KOPT-K1 (cell line): Measurements from ENCODE around the gene BRI3.

ENCODE experiments used
- H3K27ac ChIP-seq: fragments of 200-600 bp; sonication (generic); 2 replicates; pipeline ENCODE4 v1.5.1; 2016; ENCODE audit warnings: antibody characterized with exemption, mild to moderate bottlenecking, low read depth, low read length; ENCODE audit not compliant: poor library complexity, severe bottlenecking
- H3K36me3 ChIP-seq: fragments of 200-600 bp; sonication (generic); 2 replicates; pipeline ENCODE4 v1.5.1; 2017; ENCODE audit warnings: antibody characterized with exemption, mild to moderate bottlenecking, low read length, moderate library complexity; ENCODE audit not compliant: insufficient read depth
- H3K9me3 ChIP-seq: fragments of 200-600 bp; sonication (generic); 2 replicates; pipeline ENCODE4 v1.5.1; 2017; ENCODE audit warnings: antibody characterized with exemption, low read length, mild to moderate bottlenecking; ENCODE audit not compliant: insufficient read depth, poor library complexity, severe bottlenecking

Gene BRI3, protein sequence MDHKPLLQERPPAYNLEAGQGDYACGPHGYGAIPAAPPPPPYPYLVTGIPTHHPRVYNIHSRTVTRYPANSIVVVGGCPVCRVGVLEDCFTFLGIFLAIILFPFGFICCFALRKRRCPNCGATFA

DNA sequence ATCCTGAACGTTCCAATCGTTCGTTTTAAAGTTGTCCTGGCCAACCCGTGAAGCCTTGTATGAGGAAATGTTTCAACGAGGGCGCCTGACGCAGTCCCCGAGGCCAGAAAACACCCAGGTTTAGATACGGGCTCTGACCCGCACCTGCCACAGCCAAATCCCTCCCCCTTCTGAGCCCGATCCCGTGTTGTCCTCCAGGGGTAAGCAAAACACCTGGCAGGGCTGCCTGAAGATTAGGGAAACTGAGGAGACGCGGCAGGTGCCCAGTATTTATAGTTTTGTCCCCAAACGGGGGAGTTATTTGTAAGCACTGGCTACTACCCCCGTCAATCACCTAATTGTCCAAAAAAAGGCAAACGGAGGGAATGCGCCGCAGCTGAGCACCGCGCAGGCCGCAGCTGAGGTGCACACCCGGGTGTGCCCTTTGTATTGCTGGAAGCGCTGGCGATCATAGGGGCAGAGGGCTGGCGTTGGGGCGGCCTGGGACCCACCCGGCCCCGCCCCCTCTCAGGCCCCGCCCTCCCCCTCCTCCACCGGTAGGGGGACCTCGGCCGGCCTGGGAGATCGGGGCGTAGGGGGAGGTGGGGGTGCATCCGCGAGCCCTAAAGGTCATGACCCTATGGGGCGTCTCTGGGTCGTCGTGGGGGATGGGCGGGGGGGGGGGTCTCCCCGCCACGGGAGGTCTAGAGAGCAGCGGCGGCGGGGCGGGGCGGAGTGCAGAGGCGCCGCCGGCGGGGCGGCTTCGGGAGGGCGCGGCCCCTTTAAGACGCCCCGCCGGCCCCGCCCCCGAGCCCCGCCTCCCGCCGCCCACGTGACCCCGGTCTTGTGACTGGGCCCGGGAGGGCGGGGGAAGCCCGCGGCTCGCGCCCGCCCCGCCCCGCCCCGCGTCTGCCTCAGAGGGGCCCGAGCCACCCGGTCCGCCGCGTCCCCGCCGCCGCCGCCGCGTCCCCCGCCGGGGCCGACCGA, at the start of gene BRI3:
BRI3 (plus strand) TSS at position 896 of the 966 bp plus-strand sequence. CDS start 110 bp downstream, outside the sequence.
- peak within 1 kb of the TSS; percentile 60 for H3K27ac ChIP-seq
- no peaks in the 10 kb centered on the region for H3K9me3 ChIP-seq
- no peaks in the 10 kb centered on the region; the same call in 1 of the 2 replicates for H3K36me3 ChIP-seq

DNA sequence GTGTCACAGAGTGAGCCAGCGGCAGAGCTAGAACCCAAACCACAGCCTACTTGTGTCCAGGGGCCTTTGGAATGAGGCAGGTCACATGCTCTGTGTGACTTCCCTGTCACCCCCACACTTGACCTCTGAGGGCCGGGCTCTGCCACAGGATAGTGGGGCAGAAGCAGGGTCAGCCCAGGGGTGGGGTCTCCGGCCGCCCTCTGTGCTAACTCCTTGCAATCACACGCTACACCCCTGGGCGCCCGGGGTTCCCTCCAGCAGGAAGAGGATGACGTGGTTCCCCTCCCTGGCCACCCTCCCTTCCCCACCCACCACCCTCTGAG, 49.3 kb upstream of the BRI3 start:
- Histone ChIP-seq H3K36me3 (peaks cover 12% of the 10 kb centered on the region; the same call in 1 of the 2 replicates), H3K9me3 (no peaks in the 10 kb centered on the region), H3K27ac (no peak overlapping the region)

DNA sequence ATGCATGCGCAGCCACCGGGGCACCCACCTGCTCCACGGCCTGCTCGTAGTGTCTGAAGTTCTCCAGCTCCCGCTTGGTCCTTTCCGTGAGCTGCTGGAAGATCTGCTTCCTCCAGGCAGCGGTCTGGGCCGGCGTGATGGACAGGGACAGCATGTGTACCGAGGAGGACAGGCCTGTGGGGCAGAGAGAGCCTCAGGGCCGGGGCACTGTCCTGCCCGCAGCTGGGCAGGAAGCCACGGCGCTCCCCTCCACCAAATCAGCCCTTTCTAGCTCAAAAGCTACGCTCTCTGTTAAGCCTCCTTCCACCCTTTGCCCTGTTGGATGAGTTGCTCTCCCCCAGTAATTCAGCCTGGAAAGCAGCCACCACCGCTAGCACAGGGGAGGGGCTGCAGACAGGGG, 48.7 kb upstream of the BRI3 start:
- Histone ChIP-seq H3K9me3 (no peaks in the 10 kb centered on the region), H3K36me3 (peaks cover 12% of the 10 kb centered on the region; the same call in 1 of the 2 replicates), H3K27ac (no peak overlapping the region)

DNA sequence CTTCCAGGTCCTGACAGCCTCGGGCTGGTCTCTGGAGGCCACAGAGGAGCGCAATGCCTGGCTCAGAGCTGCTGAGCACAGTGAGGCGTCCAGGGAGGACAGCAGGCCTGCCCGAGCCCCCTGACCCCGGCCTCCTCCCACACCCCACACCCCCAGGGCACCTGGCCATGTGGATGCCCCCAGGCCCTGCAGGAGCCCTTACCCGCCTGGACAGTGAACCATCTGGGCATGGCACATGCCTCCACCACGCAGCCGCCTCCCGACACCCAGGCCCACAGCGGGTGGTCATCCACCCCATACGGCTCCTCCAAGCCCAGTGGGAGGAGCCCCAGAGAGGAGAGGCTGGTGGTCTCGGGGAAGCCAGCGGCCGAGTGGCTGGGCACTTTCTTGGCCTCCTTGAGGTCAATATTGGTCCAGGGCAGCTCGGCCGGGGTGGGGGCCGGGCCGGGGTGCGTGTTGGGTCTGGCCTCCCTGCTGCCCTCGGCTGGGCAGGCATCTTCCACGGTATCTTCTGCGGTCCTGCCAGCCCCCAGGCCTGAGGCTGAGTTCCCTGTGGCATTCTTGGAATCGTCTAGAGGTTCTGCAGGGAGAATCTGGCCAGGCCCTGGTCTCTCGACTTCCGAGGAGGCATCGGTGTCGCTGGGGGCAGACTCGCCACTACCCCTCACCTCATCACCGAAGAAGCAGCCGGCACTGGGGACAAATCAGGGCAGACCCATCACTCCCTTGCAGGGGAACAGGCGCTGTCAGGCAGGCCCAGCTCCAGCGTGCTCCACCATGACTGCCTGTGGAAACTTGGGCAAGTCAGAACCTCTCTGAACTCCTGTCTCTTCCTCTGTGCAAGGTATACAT, 48.0 kb upstream of the BRI3 start:
- H3K36me3 ChIP-seq = peaks cover 18% of the 10 kb centered on the region; the same call in 1 of the 2 replicates
- H3K27ac ChIP-seq = no peak overlapping the region
- H3K9me3 ChIP-seq = no peaks in the 10 kb centered on the region

DNA sequence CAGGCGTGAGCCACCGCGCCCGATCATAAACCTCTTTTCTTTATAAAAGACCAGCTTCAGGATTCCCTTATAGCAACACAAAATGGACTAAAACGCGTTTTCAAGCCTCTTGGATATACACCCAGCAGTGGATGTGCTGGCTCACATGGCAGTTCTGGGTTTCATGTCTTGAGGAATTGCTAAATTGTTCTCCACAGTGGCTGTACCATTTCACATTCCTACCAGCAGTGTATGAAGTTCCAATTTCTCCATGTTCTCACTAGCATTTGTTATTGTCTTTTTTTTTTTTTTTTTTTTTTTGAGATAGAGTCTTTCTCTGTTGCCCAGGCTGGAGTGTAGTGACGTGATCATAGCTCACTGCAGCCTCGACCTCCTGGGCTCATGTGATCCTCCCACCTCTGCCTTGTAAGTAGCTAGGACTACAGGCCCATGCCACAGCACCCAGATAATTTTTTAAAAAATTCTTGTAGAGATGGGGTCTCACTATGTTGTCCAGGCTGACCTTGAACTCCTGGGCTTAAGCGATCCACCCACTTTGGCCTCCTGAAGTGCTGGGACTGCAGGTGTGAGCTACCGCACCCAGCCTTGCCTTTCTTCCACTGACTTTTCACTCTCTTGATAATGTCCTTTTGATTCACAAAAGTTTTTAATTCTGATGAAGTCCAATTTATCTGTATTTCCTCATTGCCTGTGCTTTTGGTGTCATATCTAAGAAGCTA, 46.9 kb upstream of the BRI3 start:
- H3K9me3 ChIP-seq = no peaks in the 10 kb centered on the region
- H3K27ac ChIP-seq = no peak overlapping the region
- H3K36me3 ChIP-seq = peaks cover 27% of the 10 kb centered on the region; the same call in 1 of the 2 replicates

DNA sequence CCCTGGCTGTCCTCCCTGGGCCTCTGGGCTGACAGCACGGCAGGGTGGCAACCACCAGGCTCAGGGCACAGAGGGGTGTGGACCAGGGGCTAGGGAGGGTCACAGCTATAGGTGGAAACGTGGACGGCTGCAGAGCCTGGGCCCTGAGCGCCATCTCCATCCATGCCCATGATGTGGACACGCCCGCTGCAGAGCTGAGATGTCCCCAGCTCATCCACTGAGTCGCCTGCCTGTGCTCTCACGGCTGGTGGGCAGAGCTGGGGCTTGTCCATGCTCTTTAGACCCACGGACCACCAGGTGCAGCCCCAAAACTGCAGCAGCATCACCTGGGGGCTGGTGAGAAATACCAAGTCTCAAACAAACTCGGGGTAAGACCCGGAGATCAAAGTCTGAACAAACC, 45.6 kb upstream of the BRI3 start:
- no peak overlapping the region for H3K27ac ChIP-seq
- H3K9me3 ChIP-seq = no peaks in the 10 kb centered on the region
- H3K36me3 ChIP-seq = peaks cover 30% of the 10 kb centered on the region; the same call in 1 of the 2 replicates

DNA sequence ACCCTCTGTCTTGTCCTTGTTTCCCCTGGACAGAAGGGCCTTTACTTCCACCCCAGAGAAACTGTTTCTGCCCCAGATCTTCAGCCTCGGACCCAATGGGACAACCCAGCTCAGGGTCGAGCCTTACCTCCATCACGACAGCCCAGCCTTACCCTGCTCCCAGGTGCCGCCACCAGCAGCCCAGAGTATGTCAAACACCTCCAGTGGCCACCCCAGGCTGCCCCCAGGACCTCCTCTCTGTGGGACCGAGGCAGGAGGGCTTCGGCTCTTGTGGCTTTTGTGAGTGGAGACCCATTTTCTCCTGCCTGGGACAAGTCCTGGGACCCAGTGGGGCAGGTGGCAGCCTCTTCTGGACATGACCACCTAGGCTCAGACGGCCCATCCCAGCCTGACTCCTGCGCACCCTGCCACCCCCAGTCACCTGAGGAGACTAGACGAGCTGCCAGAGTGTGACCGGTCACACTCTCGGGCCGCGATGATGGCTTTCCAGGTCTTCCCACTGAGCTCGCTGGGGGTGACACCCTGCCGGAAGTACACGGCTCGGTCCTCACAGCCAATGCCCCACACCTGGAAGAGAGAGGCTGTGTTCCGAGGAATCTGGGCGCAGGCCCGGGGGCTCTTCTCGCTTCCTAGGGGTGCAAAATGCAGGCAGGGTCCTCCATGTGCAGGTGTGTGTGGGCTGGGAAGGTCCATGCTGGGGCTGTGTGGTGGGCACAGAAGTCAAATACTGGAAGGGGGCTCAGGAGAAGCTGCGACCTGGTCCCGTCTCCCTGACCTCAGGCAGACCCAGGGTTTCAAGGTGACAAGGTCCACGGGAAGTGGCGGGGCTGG, 44.9 kb upstream of the BRI3 start:
- Histone ChIP-seq H3K27ac (no peak overlapping the region), H3K36me3 (peaks cover 32% of the 10 kb centered on the region; the same call in 1 of the 2 replicates), H3K9me3 (no peaks in the 10 kb centered on the region)

DNA sequence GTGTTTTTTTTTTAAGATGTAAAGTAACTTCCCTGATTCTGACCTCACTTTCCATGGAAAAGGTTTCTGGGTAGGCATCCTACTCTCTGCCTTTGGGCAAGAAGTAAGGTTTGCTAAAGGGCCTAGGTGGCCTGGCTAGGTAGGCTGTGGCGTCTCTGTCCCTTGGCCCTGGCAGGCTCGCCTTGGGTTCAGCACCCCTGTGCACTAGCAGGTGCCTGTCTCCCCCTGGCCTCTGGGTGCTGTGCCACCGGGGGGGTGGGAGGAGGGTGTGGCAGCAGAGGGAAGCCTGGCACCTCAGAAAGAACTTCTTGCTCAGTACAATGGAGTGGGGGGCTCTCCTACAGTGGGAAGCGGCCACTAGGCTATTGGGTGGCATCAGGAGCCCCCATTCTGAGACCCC, 43.4 kb upstream of the BRI3 start:
- no peaks in the 10 kb centered on the region for H3K9me3 ChIP-seq
- H3K36me3 ChIP-seq = peaks cover 32% of the 10 kb centered on the region; the same call in 1 of the 2 replicates
- no peak overlapping the region for H3K27ac ChIP-seq

DNA sequence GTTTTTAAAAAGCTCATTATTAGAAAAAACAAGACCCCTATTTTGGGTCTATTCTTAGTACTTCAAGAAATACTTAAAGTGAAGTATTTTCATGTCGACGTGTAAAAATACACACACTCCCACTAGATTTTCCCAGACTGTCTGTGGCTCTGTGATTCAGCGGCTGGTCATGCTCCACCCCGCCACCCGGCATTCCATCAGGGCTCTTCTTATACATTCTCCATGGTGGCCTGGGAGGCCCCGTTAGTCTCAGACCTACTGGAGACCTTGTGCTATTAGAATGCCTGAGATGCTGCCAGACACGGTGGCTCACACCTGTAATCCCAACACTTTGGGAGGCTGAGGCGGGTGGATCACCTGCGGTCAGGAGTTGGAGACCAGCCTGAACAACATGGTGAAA, 42.5 kb upstream of the BRI3 start:
- H3K9me3 ChIP-seq = no peaks in the 10 kb centered on the region
- no peak overlapping the region for H3K27ac ChIP-seq
- peaks cover 29% of the 10 kb centered on the region; the same call in 1 of the 2 replicates for H3K36me3 ChIP-seq

DNA sequence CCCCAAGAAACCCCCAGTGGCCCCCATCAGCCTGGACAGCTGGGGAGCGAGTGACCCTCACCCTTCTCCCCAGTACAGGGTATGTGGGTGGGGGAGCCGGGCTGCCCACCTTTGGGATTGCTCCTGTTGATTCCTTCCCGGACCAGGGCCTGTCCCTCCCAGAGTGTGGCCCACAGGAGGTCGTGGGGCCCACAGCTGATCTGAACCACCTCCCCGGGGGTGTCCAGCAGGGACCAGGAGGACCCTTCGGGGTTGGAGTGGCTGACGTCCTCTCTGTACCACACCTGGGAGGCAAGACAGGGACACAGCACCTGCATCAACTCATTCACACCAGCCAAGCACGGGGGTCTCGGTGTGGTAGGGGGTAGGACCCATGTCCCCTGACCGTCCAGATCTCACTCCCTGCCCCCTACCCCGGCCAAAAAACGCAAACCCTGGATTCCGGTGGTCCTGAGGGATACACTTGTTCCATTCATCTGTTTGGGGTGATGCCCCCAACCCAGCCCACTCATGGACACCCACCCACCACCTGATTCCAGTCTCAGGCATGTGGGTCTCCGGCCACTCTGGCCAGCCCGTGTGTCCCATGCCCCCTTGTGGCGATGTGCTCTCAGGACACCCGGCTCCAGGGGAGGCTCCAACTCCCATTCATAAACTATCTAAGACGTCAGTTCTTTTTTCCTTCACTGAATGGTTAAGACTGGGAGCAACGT, 40.4 kb upstream of the BRI3 start:
- Histone ChIP-seq H3K27ac (no peak overlapping the region), H3K36me3 (peaks cover 33% of the 10 kb centered on the region; the same call in 1 of the 2 replicates), H3K9me3 (no peaks in the 10 kb centered on the region)

DNA sequence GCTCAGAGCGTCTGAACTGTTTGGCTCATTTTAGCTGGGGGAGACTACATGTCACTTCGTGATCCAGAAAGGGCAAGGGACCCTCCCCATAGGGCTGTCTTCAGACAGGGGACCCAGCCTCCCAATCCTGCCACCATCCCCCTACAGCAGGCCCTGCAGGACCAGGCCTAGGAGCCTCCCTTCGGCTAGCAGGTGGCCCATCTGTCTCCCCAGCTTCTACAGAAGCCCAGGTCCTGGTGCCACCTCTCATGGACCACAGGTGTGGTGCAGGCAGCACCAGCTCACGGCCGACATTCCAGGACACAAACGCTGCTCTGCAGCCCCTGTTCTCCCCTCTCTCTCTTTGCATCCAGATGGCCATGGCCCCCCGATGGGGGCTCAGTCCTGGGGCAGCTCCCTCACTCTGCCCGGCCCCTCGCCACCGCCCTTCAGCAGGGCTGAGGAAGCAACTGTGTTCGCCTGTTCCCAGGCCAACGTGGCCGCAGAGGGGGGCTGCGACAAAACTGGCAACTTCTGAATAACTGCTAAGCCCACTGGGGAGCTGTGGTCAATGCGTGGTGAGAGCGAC, 39.7 kb upstream of the BRI3 start:
- peaks cover 29% of the 10 kb centered on the region; the same call in 1 of the 2 replicates for H3K36me3 ChIP-seq
- H3K27ac ChIP-seq = no peak overlapping the region
- H3K9me3 ChIP-seq = no peaks in the 10 kb centered on the region

DNA sequence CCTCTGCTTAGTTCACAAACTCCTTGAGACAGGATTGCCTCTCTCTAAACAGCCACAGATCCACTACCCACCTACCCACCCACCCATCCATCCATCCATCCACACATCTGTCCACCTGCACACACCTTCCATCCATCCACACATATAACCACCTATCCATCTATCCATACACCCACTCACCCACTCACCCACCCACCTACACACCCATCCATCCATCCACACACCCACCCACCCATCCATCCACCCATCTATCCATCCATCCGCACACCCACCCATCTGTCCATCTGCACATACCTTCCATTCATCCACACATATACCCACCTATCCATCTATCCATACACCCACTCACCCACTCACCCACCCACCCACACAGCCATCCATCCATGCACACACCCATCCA, 39.1 kb upstream of the BRI3 start:
- Histone ChIP-seq H3K9me3 (no peaks in the 10 kb centered on the region), H3K36me3 (peaks cover 24% of the 10 kb centered on the region; the same call in 1 of the 2 replicates), H3K27ac (no peak overlapping the region)

DNA sequence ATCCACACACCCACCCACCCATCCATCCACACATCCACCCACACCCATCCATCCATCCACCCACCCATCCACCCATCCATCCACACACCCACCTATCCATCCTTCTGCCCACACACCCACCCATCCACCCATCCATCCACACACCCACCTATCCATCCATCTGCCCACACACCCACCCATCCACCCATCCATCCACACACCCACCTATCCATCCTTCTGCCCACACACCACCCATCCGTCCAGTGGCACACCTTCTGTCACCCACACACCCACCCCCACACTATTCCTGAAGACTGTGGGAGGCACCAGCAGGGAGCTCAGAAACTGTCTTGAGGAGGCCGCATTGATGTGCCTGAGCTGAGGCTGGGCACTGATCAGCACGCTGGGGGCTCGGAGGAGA, 38.6 kb upstream of the BRI3 start:
- peaks cover 23% of the 10 kb centered on the region; the same call in 1 of the 2 replicates for H3K36me3 ChIP-seq
- no peaks in the 10 kb centered on the region for H3K9me3 ChIP-seq
- H3K27ac ChIP-seq = no peak overlapping the region
